ENCODE results near the gene DOK3. TPM values are rescaled to one million over a fixed set of nuclear protein-coding genes. Genes with fewer than 3 reads are reported as not detected.

Gene DOK3
- total RNA-seq, 1 experiment from 2014 or later, result 16.4 TPM

DNA sequence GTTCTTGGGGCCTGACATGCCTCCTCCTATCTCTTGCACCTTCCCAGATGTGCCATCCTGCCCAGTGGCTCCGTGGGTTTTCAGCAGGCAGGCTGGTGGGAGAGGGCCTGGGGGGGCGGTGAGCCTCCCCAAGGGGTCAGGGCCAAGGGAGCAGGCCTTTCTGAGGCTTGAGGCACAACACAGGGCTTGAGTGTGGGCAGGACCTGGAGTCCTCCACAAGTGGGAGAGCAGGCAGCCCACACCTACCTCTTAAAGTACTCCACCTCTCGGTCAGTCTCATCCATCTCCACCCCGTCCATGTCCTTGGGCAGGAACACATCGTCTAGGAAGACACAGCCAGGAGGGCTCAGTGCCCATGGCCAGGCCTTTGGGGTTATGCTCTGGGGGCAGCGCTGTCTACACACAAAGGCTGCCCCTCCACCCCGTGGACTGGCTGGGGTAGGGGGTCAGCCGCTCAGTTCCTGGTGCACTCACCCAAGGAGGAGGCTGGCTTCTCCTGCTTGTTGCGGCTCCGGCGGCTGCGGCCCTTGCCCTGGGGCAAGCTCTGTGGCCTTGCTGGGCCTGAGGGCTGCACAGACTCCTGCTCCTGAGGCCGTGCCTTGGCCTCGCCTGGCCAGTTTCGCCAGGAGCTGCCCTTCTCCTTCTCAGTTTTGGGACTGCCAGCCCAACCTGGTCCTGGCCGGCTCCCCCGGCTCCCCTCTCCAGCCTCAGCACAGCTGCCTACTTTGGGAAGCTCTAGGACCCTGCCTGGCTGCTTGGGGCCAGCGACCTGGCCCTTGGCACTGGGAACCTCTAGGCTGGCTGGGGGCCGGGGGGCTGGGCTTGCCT, 14.3 kb upstream of the DOK3 start:
- H3K79me2 ChIP-seq (ENCODE audit: insufficient read depth, low read length), result no peaks in the 10 kb centered on the region
- no CpG with 5 or more reads among the region's 19 CpGs for WGBS (ENCODE audit: extremely low coverage, insufficient read length, low lambda C conversion rate)
- Mint-ChIP-seq H3K27me3 (ENCODE audit: low read depth) (no peaks in the 10 kb centered on the region), H3K27ac (no peak overlapping the region), H3K36me3 (ENCODE audit: insufficient read depth in 1 of 3, low read depth in 3 of 3) (peaks cover 22 to 48% (median 47%) of the 10 kb centered on the region in 3 experiments; a peak in 6 of 7 replicates), H3K4me3 (no peak overlapping the region), H3K9me3 (no peaks in the 10 kb centered on the region; a peak in 1 of 5 replicates), H3K4me1 (no peaks in the 10 kb centered on the region)
- no peak overlapping the region for H2BK12ac ChIP-seq (ENCODE audit: insufficient read length, low read depth, low read length)
- H4K91ac ChIP-seq (ENCODE audit: insufficient read length, low read depth, low read length), result no peak overlapping the region
- no peak overlapping the region for H3K4me2 ChIP-seq (ENCODE audit: insufficient read depth, insufficient read length, low read length)
- no peak overlapping the region for H2BK120ac ChIP-seq (ENCODE audit: low read depth, low read length, poor library complexity, severe bottlenecking)
- no peak overlapping the region for H2BK5ac ChIP-seq (ENCODE audit: insufficient read length, low read length)
- H3K9ac ChIP-seq (ENCODE audit: extremely low read depth, insufficient read length, low read length), result no peak overlapping the region
- no peaks in the 10 kb centered on the region for H3K23me2 ChIP-seq (ENCODE audit: insufficient read length, low read depth, low read length, poor library complexity, severe bottlenecking)
- H3K9me3 ChIP-seq (ENCODE audit: control insufficient read depth, low read depth, low read length), result no peaks in the 10 kb centered on the region
- no peaks in the 10 kb centered on the region for H3K4me1 ChIP-seq (ENCODE audit: insufficient read depth, low read length)
- no peak overlapping the region for H3K27ac ChIP-seq (ENCODE audit: insufficient read length, low read depth, low read length)
- H3K79me1 ChIP-seq (ENCODE audit: insufficient read depth, low read depth, low read length, poor library complexity, severe bottlenecking), result no peaks in the 10 kb centered on the region
- H4K20me1 ChIP-seq (ENCODE audit: control insufficient read depth, insufficient read depth, insufficient read length), result no peaks in the 10 kb centered on the region
- H2AK5ac ChIP-seq (ENCODE audit: insufficient read length, low read length), result no peak overlapping the region
- H4K5ac ChIP-seq (ENCODE audit: insufficient read length, low read depth, low read length), result no peak overlapping the region
- H3K4ac ChIP-seq (ENCODE audit: low read depth, low read length), result no peak overlapping the region
- no peak overlapping the region for H3K18ac ChIP-seq (ENCODE audit: insufficient read length, low read depth, low read length)
- H3K23ac ChIP-seq (ENCODE audit: insufficient read length, low read depth, low read length), result no peak overlapping the region
- H3K27me3 ChIP-seq (ENCODE audit: insufficient read depth, low read length), result no peaks in the 10 kb centered on the region
- TF ChIP-seq, protein P1, sequence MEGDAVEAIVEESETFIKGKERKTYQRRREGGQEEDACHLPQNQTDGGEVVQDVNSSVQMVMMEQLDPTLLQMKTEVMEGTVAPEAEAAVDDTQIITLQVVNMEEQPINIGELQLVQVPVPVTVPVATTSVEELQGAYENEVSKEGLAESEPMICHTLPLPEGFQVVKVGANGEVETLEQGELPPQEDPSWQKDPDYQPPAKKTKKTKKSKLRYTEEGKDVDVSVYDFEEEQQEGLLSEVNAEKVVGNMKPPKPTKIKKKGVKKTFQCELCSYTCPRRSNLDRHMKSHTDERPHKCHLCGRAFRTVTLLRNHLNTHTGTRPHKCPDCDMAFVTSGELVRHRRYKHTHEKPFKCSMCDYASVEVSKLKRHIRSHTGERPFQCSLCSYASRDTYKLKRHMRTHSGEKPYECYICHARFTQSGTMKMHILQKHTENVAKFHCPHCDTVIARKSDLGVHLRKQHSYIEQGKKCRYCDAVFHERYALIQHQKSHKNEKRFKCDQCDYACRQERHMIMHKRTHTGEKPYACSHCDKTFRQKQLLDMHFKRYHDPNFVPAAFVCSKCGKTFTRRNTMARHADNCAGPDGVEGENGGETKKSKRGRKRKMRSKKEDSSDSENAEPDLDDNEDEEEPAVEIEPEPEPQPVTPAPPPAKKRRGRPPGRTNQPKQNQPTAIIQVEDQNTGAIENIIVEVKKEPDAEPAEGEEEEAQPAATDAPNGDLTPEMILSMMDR (conservative IDR thresholded peaks at IDR 0.05), result no peak
- H2AFZ ChIP-seq (ENCODE audit: low read length), result no peak overlapping the region
- no peak overlapping the region for H4K8ac ChIP-seq (replicated peaks; ENCODE audit: insufficient read length, low read depth, low read length)
- DNase-seq, result no peak
- H2BK15ac ChIP-seq (ENCODE audit: low read depth, low read length), result no peak overlapping the region
- no peak overlapping the region for H2BK20ac ChIP-seq (ENCODE audit: low read depth, low read length, poor library complexity, severe bottlenecking)
- no peak overlapping the region for H3T11ph ChIP-seq (ENCODE audit: low read length)
- H3K14ac ChIP-seq (ENCODE audit: insufficient read depth, low read length), result no peak overlapping the region; the same call in 1 of the 2 replicates
- H3K56ac ChIP-seq (ENCODE audit: insufficient read length, low read depth, low read length), result no peak overlapping the region
